Esophagus muscularis mucosa (tissue), 4 donors: Measurements from ENCODE around the gene IMPACT. TPM values are rescaled to one million over a fixed set of nuclear protein-coding genes. Genes with fewer than 3 reads are reported as not detected.

Source experiments
- DNase-seq: peaks from one replicate; pipeline ENCODE4 v3.0.0-alpha.2; 2017; ENCODE audit errors: extremely low spot score
- H3K27ac ChIP-seq, 4 donors: fragments of 200-600 bp; sonication (generic); replicated peaks in 1 of 4; 1 replicate in 3 of 4; 2 replicates in 1 of 4; pipeline ENCODE4 v1.5.1; 2016 to 2019; ENCODE audit warnings: mild to moderate bottlenecking in 1 of 4
- H3K27me3 ChIP-seq, 4 donors: fragments of 200-600 bp; sonication (generic); one replicate each; pipeline versions ENCODE4 v1.5.1 to v1.6.0; 2016 to 2019
- H3K36me3 ChIP-seq, 4 donors: fragments of 200-600 bp; sonication (generic); one replicate each; pipeline ENCODE4 v1.5.1; 2016 to 2019
- H3K4me1 ChIP-seq, 4 donors: fragments of 200-600 bp; sonication (generic); one replicate each; pipeline ENCODE4 v1.5.1; 2016 to 2019
- H3K4me3 ChIP-seq, 4 donors: fragments of 200-600 bp; sonication (generic); 1 replicate in 2 of 4; 2 replicates in 2 of 4; pipeline ENCODE4 v1.5.1; 2016 to 2019; ENCODE audit warnings: mild to moderate bottlenecking in 4 of 4, moderate library complexity in 1 of 4
- H3K9me3 ChIP-seq, 4 donors: fragments of 200-600 bp; sonication (generic); 1 replicate in 3 of 4; 2 replicates in 1 of 4; pipeline ENCODE4 v1.5.1; 2016 to 2019
- CTCF ChIP-seq, 3 experiments: fragments of 200-600 bp in 2 of 3; fragments of 450-650 bp in 1 of 3; sonication (generic) in 2 of 3; IDR thresholded peaks; one replicate each; pipeline ENCODE4 v1.5.1; 2017 to 2019; ENCODE audit warnings: antibody characterized with exemption in 3 of 3, mild to moderate bottlenecking in 2 of 3, moderate library complexity in 1 of 3
- EP300 ChIP-seq: sonication (generic); formaldehyde crosslinking; IDR thresholded peaks from one replicate; pipeline ENCODE4 v1.6.1; 2017; ENCODE audit warnings: antibody characterized with exemption
- POLR2A ChIP-seq: fragments of 450-650 bp; IDR thresholded peaks from one replicate; pipeline ENCODE4 v1.6.1; 2017; ENCODE audit warnings: antibody characterized with exemption, moderate library complexity, mild to moderate bottlenecking, low read depth
- POLR2AphosphoS5 ChIP-seq, 2 donors: sonication (generic); formaldehyde crosslinking; IDR thresholded peaks; one replicate each; pipeline ENCODE4 v1.6.1; 2017; ENCODE audit warnings: antibody characterized with exemption in 2 of 2
- WGBS: methylation state at CpG from one replicate; pipeline ENCODE4 v1.1.5; 2018; 5-methylcytosine and 5-hydroxymethylcytosine counted together
- intact Hi-C: fragments of 100-400 bp; cut with DNase I; formaldehyde crosslinking; loops from one replicate; pipeline ENCODE4 v1.15.1; 2023
- total RNA-seq, 4 donors: library from RNA; depleted of rRNA; stranded (reverse); fragments of >200 nt; gene quantifications; one replicate each; pipeline versions ENCODE4 v1.1.0 to v1.2.1, GENCODE V29; 2016

IMPACT gene
- total RNA-seq, 4 donors from 2014 or later: 16.2 to 18.5 (median 17.4) TPM

GRCh38 chr18:24417480-24417879 is 9.0 kb upstream of the IMPACT start:
- TF ChIP-seq POLR2A: no peak
- no peak for TF ChIP-seq CTCF (IDR thresholded peaks at IDR 0.05)
- TF ChIP-seq EP300: no peak
- TF ChIP-seq POLR2AphosphoS5 (IDR thresholded peaks at IDR 0.05): no peak
- 50% methylated on average over 3 of the region's 3 CpGs for WGBS
- intact Hi-C loops: no loop called here
- H3K4me3 ChIP-seq: no peak overlapping the region
- no peaks in the 10 kb centered on the region for H3K36me3 ChIP-seq
- DNase-seq: no peak
- no peaks in the 10 kb centered on the region for H3K4me1 ChIP-seq
- H3K9me3 ChIP-seq: no peaks in the 10 kb centered on the region
- H3K27ac ChIP-seq: no peak overlapping the region
- peaks cover 0 to 52% (median 0%) of the 10 kb centered on the region in 4 donors for H3K27me3 ChIP-seq

GRCh38 chr18:24420551-24420950 is 5.9 kb upstream of the IMPACT start:
- H3K9me3 ChIP-seq: no peaks in the 10 kb centered on the region
- H3K4me1 ChIP-seq: no peaks in the 10 kb centered on the region
- TF ChIP-seq CTCF (IDR thresholded peaks at IDR 0.05) (no peak), POLR2AphosphoS5 (IDR thresholded peaks at IDR 0.05) (no peak), POLR2A (no peak), EP300 (no peak)
- H3K4me3 ChIP-seq: no peak overlapping the region
- H3K27me3 ChIP-seq: peaks cover 0 to 71% (median 2%) of the 10 kb centered on the region in 4 donors
- whole genome bisulfite sequencing: 91% methylated on average over 4 of the region's 4 CpGs
- peak; percentile 24 for DNase-seq
- no peaks in the 10 kb centered on the region for H3K36me3 ChIP-seq
- intact Hi-C loops: no loop called here
- H3K27ac ChIP-seq: no peak overlapping the region

- Histone ChIP-seq H3K27me3 (peaks cover 0 to 66% (median 2%) of the 10 kb centered on the region in 4 donors), H3K4me1 (peaks cover 0 to 6% (median 1%) of the 10 kb centered on the region in 4 donors), H3K4me3 (no peak overlapping the region), H3K36me3 (no peaks in the 10 kb centered on the region), H3K27ac (no peak overlapping the region), H3K9me3 (no peaks in the 10 kb centered on the region)
- intact Hi-C loops: no loop called here
- DNase-seq: no peak
- WGBS: 75% methylated on average over 1 of the region's 1 CpG
- TF ChIP-seq EP300 (no peak), CTCF (IDR thresholded peaks at IDR 0.05) (no peak), POLR2A (no peak), POLR2AphosphoS5 (IDR thresholded peaks at IDR 0.05) (no peak)
Observed at GRCh38 chr18:24421831-24422230, 4.6 kb upstream of the IMPACT start.

- TF ChIP-seq POLR2A (no peak), CTCF (IDR thresholded peaks at IDR 0.05) (no peak), EP300 (no peak), POLR2AphosphoS5 (IDR thresholded peaks at IDR 0.05) (no peak)
Observed at GRCh38 chr18:24426073-24426397, 435 bp upstream of the IMPACT start.

GRCh38 chr18:24427484-24427883 is 1.0 kb downstream of the IMPACT start:
- WGBS: 53% methylated on average over 3 of the region's 3 CpGs

More at GRCh38 chr18:24426073-24426397, 435 bp upstream of the IMPACT start:
- Histone ChIP-seq H3K4me3 (peak overlapping the region; percentile 79 to 95 (median 91)), H3K36me3 (peaks cover 0 to 8% (median 1%) of the 10 kb centered on the region in 4 donors), H3K4me1 (peaks cover 6 to 23% (median 17%) of the 10 kb centered on the region in 4 donors), H3K27ac (peak overlapping the region; percentile 81 to 88 (median 85)), H3K9me3 (no peaks in the 10 kb centered on the region), H3K27me3 (peaks cover 0 to 28% (median 2%) of the 10 kb centered on the region in 4 donors)
- DNase-seq: no peak
- 32% methylated on average over 11 of the region's 11 CpGs for WGBS
- intact Hi-C loops: no loop called here

More at GRCh38 chr18:24427484-24427883, 1.0 kb downstream of the IMPACT start:
- peaks cover 0 to 19% (median 2%) of the 10 kb centered on the region in 4 donors for H3K27me3 ChIP-seq
- H3K36me3 ChIP-seq: peaks cover 0 to 22% (median 8%) of the 10 kb centered on the region in 4 donors
- H3K9me3 ChIP-seq: no peaks in the 10 kb centered on the region
- TF ChIP-seq EP300: no peak
- no peak for TF ChIP-seq CTCF (IDR thresholded peaks at IDR 0.05)
- TF ChIP-seq POLR2A: no peak
- peaks cover 6 to 23% (median 17%) of the 10 kb centered on the region in 4 donors for H3K4me1 ChIP-seq
- intact Hi-C loops: no loop called here
- H3K4me3 ChIP-seq: peak overlapping the region; percentile 79 to 95 (median 91)
- H3K27ac ChIP-seq: no peak overlapping the region
- no peak for DNase-seq
